ENCODE results near the gene GRAP2.

DNA sequence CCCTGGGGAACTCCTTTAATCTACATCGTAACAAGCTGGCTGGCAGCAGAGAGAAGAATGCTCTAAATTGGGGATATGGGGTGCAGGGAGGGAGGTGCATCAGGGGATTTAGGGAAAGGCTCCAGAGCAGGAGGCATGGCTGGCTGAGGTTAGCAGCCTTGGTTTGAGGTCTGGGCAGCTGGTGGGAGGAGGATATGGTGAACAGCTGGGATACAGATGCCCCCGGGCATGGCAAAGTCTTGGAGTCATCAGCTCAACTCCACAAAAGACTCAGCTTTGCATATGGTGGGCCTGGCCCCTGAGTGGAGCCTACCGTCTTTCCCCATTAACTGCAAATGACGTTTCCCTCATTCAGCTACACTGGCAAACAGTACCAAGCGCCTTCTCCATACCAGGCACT is 99.3 kb downstream of the GRAP2 start:
- TF ChIP-seq, protein P1, sequence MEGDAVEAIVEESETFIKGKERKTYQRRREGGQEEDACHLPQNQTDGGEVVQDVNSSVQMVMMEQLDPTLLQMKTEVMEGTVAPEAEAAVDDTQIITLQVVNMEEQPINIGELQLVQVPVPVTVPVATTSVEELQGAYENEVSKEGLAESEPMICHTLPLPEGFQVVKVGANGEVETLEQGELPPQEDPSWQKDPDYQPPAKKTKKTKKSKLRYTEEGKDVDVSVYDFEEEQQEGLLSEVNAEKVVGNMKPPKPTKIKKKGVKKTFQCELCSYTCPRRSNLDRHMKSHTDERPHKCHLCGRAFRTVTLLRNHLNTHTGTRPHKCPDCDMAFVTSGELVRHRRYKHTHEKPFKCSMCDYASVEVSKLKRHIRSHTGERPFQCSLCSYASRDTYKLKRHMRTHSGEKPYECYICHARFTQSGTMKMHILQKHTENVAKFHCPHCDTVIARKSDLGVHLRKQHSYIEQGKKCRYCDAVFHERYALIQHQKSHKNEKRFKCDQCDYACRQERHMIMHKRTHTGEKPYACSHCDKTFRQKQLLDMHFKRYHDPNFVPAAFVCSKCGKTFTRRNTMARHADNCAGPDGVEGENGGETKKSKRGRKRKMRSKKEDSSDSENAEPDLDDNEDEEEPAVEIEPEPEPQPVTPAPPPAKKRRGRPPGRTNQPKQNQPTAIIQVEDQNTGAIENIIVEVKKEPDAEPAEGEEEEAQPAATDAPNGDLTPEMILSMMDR (IDR thresholded peaks at IDR 0.05), result no peak
- TF ChIP-seq EP300 (IDR thresholded peaks at IDR 0.05) (no peak), POLR2A (IDR thresholded peaks at IDR 0.05) (no peak), POLR2AphosphoS5 (IDR thresholded peaks at IDR 0.05) (no peak)
